HG03439 (cell line): Measurements from ENCODE around the gene TFF3.

Experiments
- ATAC-seq: cut with Tn5 transposase; IDR thresholded peaks from one replicate; pipeline ENCODE4 v1.9.1; 2021; ENCODE audit warnings: mild to moderate bottlenecking, moderate library complexity; ENCODE audit not compliant: unreplicated experiment

Gene TFF3

GRCh38 chr21:42315296-42315891, at the start of gene TFF3:
Gene TFF3, minus strand, starts transcription at chr21:42315409. Its CDS starts 35 bp downstream, at chr21:42315374.
- no peak for ATAC-seq

GRCh38 chr21:42364304-42364865, 49.2 kb upstream of the TFF3 start:
- ATAC-seq: no peak

GRCh38 chr21:42363312-42363711, 48.1 kb upstream of the TFF3 start:
- ATAC-seq: no peak

GRCh38 chr21:42362700-42363099, 47.5 kb upstream of the TFF3 start:
- no peak for ATAC-seq

GRCh38 chr21:42362198-42362597, 47.0 kb upstream of the TFF3 start:
- ATAC-seq: no peak

GRCh38 chr21:42361286-42361685, 46.1 kb upstream of the TFF3 start:
- ATAC-seq: no peak

GRCh38 chr21:42360317-42360716, 45.1 kb upstream of the TFF3 start:
- ATAC-seq: no peak

GRCh38 chr21:42358937-42359336, 43.7 kb upstream of the TFF3 start:
- no peak for ATAC-seq

GRCh38 chr21:42358261-42358660, 43.1 kb upstream of the TFF3 start:
- ATAC-seq: no peak

GRCh38 chr21:42357307-42357706, 42.1 kb upstream of the TFF3 start:
- no peak for ATAC-seq

- no peak for ATAC-seq
These were observed 41.4 kb upstream of the TFF3 start for GRCh38 chr21:42356650-42357049.

GRCh38 chr21:42356046-42356445, 40.8 kb upstream of the TFF3 start:
- no peak for ATAC-seq

GRCh38 chr21:42353623-42354022, 38.4 kb upstream of the TFF3 start:
- no peak for ATAC-seq

- no peak for ATAC-seq
These were observed 37.4 kb upstream of the TFF3 start for GRCh38 chr21:42352441-42353095.

GRCh38 chr21:42351626-42352440, 36.6 kb upstream of the TFF3 start:
- ATAC-seq: no peak

GRCh38 chr21:42350927-42351426, 35.8 kb upstream of the TFF3 start, which contains the start of gene TFF2:
Gene TFF2, minus strand, starts transcription at chr21:42350994. Its CDS starts 37 bp downstream, at chr21:42350957.
- no peak for ATAC-seq

- ATAC-seq: no peak
These were observed 35.2 kb upstream of the TFF3 start for GRCh38 chr21:42350318-42350910.

- ATAC-seq: no peak
These were observed 34.5 kb upstream of the TFF3 start for GRCh38 chr21:42349420-42350317.

GRCh38 chr21:42348762-42349161, 33.6 kb upstream of the TFF3 start:
- ATAC-seq: no peak
